Stimulated activated CD8-positive, alpha-beta memory T cell treated with anti-CD3 and anti-CD28 coated beads, Interleukin-15, amount 100 ng/mL, for 48 hours (primary cell): Measurements from ENCODE around the gene FADS1.

Experiments
- DNase-seq, 2 donors: peaks; one replicate each; pipeline ENCODE4 v3.0.0-alpha.2; 2020; ENCODE audit warnings: low read depth in 2 of 2

Gene FADS1

DNA sequence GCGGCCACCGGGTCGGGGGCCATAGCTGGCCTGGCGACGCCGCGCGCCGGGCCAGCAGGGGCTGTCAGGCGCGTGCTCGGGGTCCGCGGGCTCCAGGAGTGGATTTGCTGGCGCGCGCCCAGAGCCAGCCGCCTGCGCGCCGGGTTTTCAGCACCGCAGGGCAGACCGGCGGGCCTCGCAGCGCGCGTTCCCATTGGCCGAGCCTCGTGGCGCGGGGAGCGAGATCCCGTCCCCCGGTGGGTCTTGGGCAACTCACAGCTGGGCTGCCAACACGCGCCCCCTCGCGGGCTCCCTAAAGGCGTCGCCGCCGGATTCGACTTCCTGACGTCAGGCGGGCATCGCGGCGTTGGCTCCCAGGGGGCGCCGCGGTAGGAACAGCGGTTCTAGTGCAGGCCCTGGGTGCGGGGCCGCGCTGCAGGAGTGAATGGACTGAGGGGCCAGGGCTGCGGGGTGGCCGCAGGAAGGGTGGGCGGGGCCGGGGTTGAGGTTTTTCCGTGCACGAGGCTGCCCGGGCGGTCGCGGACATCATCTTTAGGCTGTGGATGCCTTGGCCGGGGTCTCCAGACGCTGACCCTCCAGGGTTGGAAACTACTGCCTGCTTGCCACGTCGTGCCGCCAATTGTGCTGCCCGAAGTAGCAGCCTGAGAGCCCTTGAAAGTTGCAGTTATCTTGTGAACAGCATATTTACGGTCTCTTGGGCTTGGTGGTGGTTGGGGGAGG is at the start of gene FADS1:
Gene FADS1 (minus strand): TSS at position 268 of the 720 bp plus-strand sequence. CDS start 74 bp downstream, at position 194.
- DNase-seq, result peak; percentile 74 to 82

DNA sequence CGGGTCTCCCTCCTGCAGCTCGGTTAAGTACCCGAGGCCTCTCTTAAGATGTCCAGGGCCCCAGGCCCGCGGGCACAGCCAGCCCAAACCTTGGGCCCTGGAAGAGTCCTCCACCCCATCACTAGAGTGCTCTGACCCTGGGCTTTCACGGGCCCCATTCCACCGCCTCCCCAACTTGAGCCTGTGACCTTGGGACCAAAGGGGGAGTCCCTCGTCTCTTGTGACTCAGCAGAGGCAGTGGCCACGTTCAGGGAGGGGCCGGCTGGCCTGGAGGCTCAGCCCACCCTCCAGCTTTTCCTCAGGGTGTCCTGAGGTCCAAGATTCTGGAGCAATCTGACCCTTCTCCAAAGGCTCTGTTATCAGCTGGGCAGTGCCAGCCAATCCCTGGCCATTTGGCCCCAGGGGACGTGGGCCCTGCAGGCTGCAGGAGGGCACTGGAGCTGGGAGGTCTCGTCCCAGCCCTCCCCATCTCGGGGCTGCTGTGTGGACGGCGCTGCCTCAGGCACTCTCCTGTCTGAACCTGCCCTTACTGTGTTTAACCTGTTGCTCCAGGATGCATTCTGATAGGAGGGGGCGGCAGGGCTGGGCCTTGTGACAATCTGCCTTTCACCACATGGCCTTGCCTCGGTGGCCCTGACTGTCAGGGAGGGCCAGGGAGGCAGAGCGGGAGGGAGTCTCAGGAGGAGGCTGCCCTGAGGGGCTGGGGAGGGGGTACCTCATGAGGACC is 49.6 kb upstream of the FADS1 start:
- no peak for DNase-seq

DNA sequence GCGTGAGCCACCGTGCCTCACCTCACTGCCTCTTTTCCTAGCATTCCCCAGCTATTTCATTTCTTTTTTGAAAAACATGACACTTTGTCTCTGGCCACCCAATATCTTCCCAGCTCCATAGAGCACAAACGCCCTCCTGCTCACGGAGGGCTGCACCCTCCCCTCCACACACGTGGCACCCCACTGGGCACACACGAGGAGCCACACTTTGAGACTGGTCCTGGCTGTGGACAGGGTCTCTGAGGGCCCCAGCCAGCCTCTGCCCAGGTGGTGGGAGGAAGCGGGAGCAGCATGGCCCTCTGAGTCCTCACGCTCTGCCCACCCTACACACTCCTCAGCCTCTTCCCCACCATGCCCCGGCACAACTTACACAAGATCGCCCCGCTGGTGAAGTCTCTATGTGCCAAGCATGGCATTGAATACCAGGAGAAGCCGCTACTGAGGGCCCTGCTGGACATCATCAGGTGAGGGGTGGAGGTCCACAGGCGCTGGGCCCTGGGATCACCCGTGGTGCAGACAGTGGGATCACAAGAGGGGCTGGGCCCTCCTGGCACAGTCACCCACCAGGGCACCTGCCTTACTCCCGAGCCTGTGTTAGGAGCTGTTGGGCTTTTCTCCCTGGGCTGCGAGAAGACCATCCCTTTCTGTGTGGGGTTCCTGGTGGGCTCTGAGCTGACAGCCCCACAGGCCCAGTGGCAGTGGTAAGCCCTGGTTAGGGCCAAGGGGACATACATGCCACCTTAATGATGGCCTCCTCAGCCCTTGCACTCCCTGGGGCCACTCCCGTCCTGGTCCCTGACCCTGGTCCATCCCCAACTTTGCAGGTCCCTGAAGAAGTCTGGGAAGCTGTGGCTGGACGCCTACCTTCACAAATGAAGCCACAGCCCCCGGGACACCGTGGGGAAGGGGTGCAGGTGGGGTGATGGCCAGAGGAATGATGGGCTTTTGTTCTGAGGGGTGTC is 48.3 kb upstream of the FADS1 start:
- no peak for DNase-seq

DNA sequence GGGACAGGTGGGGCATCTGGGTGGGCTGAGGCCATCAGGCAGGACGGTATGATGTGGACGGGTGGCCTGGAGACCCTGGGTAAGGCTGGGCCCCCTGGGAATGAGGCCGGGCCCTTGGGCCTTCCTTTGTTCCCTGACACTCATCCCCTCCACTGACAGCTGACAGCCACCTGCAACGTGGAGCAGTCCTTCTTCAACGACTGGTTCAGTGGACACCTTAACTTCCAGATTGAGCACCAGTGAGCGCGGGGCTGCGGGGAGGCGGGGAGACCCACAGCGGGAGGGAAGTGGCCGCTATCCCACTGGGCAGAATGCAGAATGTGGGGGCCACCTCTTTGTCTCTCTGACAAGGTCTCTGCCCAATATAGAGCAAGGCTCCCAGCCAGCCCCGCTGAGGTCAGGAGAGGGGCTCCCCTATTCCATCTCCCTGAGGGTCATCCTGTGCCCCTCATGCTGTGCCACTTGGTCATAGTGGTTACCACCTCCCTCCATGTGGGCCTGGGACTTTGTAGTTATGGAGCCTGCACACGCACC is 46.8 kb upstream of the FADS1 start:
- no peak for DNase-seq

DNA sequence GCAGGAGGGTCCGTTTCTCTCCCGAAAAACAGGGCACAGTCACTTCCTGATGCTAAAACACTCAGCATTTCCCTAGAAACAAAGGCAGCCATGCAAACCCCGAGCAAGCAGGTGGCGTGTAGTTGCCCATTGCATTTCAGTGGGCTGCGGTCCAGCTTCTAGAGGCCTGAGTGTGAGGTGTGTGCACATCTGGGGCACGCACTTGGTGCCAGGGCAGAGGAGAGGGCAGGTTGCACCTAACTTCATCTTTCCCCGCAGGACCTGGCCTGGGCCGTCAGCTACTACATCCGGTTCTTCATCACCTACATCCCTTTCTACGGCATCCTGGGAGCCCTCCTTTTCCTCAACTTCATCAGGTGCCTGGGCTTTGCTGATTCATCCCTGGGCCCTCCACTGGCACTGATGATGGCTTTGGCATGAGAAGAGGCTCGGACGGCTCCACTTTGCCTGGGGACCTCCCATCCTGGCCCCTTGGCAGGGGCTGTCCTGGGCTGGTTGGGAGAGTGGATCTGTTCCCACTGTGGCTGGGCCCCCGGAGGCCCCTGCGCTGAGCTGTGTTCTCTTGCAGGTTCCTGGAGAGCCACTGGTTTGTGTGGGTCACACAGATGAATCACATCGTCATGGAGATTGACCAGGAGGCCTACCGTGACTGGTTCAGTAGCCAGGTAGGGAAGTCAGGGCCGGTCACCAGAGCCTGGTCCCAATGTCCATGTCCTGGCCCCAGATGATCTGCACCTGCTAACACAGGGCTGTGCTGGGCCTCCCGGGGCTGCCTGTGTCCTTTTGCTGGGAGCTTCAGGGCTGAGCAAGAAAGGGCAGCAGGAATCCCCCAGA is 46.1 kb upstream of the FADS1 start:
- DNase-seq, result no peak

DNA sequence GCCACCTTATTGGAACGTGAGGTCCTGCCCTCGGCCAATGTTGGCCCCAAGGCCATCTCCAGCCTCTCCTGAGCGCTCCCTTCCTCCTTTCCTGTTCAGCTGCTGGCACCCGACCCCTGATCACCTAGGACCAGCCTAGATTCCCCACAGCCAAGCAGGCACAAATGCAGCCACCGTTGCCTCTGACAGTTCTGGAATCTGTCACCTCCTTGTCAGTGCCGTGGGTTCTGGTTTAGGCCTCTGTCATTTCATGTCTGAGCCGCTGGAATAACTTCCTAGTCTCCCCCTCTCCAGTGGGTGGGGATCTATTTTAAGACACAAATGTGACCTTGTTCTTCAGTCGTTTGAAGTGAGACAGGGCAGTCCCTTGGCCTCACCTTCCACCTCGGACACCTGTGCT is 44.8 kb upstream of the FADS1 start:
- no peak for DNase-seq

DNA sequence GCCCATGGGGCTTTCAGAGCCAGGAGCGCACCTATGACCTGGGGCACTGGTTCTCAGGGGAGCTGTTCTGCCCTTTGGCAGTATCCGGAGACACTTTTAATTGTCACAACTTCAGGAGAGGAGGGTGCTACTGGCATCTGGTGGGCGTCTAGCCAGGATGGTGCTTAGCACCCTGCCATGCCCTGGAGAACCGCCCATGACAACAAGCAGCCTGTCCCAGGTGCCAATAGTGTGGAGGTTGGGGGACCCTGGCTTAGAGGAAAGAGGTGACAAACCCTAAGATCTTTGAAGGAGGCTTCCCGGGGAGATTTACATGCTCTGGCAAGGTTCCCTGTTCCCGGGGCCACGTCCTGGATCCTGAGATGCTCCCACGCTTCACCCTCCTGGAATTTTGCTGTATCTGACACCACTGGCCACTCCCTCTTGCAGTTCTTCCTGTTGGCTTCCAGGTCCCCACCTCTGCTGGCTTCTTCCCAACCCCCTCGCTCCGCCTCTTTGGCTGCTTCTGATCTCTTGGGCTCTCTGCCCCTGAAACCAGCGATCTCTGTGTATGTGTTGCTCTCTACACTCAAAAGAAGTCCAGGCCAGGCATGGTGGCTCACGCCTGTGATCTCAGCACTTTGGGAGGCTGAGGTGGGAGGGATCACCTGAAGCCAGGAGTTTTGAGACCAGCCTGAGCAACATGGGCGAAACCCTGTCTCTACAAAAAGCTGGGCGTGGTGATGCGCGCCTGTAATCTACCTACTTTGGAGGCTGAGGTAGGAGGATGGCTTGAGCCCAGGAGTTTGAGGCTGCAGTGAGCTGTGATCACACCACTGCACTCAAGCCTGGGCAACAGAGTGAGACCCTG is 43.5 kb upstream of the FADS1 start:
- DNase-seq, result no peak

DNA sequence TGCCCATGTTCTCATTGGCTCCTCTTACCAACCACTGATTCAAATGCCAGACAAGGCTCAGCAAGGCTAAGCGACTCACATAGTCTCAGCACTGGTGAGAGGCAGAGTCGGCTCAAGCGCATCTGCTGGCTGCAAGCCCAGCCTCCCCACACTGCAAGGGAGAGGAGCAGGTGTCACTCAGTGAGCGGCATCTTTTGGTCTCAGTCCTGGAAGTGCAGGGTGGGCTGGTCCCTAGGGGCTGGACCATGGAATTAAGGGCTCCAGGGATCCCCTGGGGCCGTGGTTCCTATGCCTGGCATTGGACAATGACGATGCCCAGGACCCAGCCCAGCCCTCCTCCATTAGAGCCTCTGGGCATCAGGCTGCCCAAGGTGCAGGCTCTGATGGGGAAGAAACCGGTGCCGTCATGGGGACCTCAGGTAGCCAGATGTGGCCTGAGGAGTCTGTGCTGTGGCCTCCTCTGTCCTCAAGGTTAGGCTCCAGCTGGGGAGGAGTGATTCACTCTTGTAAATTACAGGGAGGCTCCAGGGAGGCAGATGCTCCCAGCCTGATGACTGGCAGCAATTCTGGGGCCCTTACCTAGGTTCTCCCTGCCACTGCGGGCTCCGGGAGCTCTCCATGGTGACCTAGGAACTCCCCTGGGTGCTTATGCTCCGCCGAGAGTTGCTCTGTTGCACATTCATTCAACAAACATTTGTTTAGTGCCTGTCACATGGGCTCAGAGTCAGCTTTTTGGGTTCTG is 39.3 kb upstream of the FADS1 start:
- no peak for DNase-seq

DNA sequence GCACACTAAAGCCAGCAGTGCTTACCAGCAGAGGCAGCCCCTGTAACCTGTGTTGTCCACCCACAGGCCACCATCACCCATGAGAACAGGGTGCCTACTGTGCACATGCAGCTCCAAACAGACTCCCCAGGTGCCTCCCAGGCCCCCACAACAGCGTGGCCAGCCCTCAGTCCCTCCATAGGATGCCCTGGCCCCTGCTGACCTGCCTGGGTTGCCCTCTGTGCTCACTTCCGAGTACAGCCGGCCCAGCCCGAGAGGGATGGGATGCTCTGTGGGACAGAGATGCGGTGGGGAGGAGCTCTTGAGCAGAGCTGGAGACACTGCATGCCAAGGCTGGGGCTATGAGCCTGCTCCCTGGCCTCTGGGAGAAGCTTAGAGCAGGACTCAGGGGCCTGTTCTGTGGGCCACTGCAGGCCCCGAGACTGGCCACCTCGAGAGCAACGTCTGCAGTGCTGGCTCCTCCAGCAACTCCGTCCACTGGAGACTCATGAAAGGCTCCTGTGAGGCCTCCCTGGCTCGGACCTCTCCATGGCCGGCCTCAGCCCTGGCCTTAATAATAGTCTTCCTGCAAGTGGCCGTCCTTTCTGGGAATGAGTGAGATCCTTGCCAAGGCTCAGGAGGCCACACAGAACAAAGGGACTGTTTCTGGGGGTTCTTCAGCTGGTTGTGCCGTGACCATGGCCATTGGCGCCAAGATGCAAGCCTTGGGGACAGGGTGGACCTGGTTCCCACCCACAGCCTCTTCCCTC is 38.3 kb upstream of the FADS1 start:
- no peak for DNase-seq

DNA sequence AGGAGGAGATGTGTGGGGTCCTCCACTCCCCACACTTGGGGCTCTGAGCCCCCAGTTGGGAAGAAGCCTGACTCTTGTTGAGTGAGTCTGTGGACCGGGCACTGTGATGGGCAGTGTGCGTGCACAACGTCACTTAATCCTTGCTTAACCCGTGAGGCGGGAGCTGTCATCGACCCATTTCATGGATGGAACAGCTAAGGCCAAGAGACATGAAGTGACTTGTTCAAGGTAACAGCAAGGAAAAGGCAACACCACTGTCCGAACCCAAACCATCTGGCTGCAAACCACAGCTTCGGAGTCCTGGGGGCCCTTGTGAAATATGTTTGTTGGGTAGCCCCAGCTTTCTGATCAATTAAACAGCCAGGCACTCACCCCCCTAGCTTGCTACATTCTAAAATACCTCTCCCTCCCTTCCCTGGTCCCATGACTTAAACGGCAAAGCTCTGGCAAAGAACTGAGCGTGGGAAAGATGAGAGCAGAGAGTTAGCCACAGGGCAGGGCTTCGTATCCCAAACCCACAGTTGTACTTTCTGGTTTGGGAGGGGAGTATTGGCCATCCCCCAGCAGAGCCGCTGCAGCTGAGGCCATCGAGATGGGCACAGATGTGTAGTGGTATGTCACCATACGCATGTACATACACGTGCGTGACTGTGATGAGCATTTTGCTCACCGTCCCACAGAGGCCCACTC is 37.5 kb upstream of the FADS1 start:
- no peak for DNase-seq

DNA sequence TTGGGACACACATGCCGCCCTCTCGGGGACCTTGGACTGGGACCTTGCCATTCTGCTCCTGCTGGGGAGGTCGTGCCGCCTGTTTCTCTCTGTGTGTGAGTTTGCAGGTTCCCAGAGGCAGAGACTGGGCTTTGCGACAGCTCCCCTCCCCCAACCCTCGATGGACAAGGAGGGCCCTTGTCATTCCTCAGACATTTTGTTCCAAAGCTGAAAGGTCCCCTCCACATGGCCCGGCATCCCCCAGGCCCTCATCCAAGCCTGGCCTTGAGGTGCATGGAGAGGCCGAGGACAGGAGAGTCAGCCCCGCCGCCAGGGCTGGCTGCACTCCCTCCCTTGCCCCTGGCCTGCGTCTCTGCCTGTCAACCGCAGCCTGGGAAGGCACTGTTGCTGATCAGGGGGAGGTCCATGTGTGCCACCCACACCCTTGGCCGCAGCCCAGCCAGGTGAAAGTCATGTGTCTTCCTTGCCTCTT is 36.9 kb upstream of the FADS1 start:
- no peak for DNase-seq

DNA sequence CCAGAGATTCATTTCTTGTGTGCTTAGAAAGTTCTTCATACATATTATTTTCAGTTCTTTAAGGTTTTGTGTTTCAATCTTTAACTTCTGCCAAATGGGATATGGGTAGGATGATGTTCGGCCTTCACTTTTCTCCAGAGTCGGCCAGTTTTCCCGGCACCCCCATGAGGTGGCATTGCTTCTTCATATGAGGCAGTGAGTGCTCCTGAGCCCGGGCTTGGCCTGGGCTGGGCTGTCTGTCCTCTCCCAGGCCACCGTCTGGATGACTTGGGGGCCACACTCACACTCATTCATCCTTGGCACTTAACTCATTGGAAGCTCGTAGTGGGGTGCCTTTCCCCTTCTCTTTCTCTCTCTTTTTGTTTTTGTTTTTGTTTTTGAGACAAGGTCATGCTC is 35.1 kb upstream of the FADS1 start:
- DNase-seq, result no peak

DNA sequence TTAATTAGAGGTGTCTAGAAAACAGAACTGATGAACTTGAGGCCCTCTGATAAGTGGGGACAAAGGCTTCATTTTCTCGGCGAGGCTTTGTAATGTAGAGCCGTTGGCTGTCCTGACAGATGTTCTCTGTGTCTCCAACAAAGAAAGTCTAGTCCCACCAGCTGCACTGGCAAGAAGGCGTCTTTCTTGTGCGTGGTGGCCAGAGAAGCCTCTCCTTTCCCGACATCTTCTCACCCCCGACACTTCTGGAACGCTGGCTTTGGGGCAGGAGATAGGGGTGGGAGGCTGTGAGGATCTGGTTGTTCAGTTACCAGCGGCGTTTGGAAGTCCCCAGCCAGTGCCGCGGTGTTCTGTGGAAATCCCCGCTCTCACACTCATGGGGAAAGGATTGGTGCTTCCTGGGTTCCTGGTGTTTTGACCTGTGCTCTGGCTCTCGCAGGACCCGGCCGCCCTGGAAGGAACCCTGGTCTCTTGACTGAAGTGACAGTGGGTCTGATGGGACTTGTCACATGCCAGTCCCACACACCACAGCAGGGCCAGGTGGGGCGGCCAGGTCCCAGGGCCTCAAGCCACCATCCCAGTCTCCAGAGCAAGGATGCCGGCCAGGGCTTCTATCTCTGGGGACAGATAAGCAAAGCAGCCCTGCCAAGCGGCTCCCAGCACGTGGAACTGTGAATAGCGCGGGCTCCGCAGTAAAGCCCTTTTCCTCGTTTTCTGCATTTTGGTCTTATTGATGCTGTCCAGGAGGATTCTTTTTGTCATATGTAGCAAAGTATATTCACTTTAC is 34.5 kb upstream of the FADS1 start:
- no peak for DNase-seq

DNA sequence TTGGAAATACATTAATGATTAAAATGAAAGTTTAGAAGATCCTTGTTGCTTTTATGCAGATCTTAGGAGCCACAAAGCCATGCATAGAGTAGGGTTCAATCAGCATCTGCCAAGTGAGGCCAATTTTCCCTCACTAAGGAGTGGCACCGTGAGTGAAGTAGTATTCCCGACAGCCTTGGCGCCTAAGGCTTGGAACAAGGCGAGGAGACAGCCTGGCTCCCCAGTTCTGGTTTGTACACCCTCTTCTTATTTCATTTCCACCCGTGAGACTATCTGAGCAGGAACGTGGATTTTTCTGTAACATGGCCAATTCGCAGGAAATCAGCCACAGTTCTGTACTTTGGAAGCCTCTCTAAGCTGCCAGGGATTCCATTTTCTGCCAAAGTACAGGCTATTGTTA is 33.9 kb upstream of the FADS1 start:
- DNase-seq, result no peak

DNA sequence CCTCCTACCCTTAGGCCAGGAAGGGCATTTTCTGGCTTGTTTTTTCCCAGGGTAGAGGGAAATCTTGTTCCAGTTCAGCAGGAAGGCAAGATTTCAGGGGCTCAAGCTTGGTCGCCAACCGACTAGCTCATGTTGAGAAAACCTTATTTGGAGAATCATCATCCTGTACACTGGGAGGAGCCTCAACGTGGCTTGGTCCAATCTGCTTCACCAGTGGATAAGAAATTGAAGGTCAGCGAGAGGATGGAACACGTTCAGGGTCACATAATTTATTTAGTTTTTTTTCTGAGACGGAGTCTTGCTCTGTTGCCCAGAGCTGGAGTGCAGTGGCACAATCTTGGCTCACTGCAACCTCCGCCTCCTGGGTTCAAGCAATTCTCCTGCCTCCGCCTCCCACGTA is 31.8 kb upstream of the FADS1 start:
- no peak for DNase-seq

DNA sequence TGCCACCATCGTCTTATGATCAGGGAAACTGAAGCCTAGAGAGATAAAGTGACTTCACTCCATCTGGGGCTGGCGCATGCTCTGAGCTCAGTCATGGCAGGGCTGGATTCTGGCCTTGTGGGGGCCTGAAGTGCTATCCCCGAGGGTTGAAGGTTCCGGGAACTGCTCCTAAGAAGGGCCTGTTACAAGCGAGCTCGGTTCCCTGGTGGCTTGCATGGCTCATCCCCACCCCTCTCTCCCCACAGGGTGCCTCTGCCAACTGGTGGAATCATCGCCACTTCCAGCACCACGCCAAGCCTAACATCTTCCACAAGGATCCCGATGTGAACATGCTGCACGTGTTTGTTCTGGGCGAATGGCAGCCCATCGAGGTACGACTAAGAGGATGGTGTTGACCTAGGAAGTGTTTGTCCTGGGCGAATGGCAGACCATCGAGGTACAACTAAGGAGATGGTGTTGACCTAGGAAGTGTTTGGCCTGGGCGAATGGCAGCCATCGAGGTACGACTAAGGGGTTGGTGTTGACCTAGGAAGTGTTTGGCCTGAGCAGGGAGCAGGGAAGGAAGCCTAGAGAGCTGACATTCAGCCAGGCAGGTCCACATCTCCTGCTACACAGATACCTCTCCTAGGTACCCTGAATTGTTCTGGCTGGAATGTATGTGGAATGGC is 31.2 kb upstream of the FADS1 start:
- no peak for DNase-seq
